Thoracic aorta (tissue), 2 donors: Measurements from ENCODE around the gene ABHD5. TPM values are rescaled to one million over a fixed set of nuclear protein-coding genes. Genes with fewer than 3 reads are reported as not detected.
A peak's percentile ranks its signal among the peaks of the same experiment; 100 is the strongest.

Experiments
- ATAC-seq: fragments of 150-250 bp; one replicate; pipeline ENCODE4 v1.8.0; 2017; ENCODE audit warnings: low read depth; ENCODE audit not compliant: insufficient number of reproducible peaks, low FRiP score
- DNase-seq: peaks from one replicate; pipeline ENCODE4 v3.0.0-alpha.2; 2020; ENCODE audit warnings: low spot score
- H3K27ac ChIP-seq, 2 donors: fragments of 200-600 bp; sonication (generic); 1 replicate in 1 of 2; 2 replicates in 1 of 2; pipeline ENCODE4 v1.5.1; 2016; ENCODE audit warnings: mild to moderate bottlenecking in 2 of 2, moderate library complexity in 2 of 2
- H3K27me3 ChIP-seq: fragments of 200-600 bp; sonication (generic); replicated peaks from 2 replicates; pipeline ENCODE4 v1.6.0; 2016; ENCODE audit warnings: mild to moderate bottlenecking; ENCODE audit not compliant: insufficient read depth
- H3K36me3 ChIP-seq: fragments of 200-600 bp; sonication (generic); one replicate; pipeline ENCODE4 v1.5.1; 2016
- H3K4me1 ChIP-seq, 2 donors: fragments of 200-600 bp; sonication (generic); 1 replicate in 1 of 2; 2 replicates in 1 of 2; pipeline versions ENCODE4 v1.5.1 to v1.6.0; 2016; ENCODE audit warnings: low read depth in 2 of 2, mild to moderate bottlenecking in 1 of 2; ENCODE audit not compliant: control insufficient read depth in 1 of 2
- H3K4me3 ChIP-seq: fragments of 200-600 bp; sonication (generic); 2 replicates; pipeline ENCODE4 v1.5.1; 2016; ENCODE audit warnings: mild to moderate bottlenecking
- H3K9me3 ChIP-seq: fragments of 200-600 bp; sonication (generic); 2 replicates; pipeline ENCODE4 v1.5.1; 2016
- total RNA-seq, 2 donors: library from RNA; depleted of rRNA; stranded (reverse); fragments of >200 nt; gene quantifications; one replicate each; pipeline versions ENCODE4 v1.1.0 to v1.2.3, GENCODE V29; 2016
- TF ChIP-seq, protein P1 (sequence below): fragments of 200-600 bp; sonication (generic); IDR thresholded peaks from one replicate; pipeline ENCODE4 v1.5.1; 2019; ENCODE audit warnings: antibody characterized with exemption

ABHD5 gene
- 10 to 100 TPM; 33.3 to 37.1 TPM for total RNA-seq

GRCh38 chr3:43690400-43691119 is at the start of gene ABHD5:
Gene ABHD5, plus strand, starts transcription at chr3:43690938. Its CDS starts 55 bp downstream, at chr3:43690993.
- H3K36me3 ChIP-seq = no peaks in the 10 kb centered on the region
- H3K27ac ChIP-seq = peak within 1 kb of the TSS; percentile 85 to 91
- TF ChIP-seq, protein P1, sequence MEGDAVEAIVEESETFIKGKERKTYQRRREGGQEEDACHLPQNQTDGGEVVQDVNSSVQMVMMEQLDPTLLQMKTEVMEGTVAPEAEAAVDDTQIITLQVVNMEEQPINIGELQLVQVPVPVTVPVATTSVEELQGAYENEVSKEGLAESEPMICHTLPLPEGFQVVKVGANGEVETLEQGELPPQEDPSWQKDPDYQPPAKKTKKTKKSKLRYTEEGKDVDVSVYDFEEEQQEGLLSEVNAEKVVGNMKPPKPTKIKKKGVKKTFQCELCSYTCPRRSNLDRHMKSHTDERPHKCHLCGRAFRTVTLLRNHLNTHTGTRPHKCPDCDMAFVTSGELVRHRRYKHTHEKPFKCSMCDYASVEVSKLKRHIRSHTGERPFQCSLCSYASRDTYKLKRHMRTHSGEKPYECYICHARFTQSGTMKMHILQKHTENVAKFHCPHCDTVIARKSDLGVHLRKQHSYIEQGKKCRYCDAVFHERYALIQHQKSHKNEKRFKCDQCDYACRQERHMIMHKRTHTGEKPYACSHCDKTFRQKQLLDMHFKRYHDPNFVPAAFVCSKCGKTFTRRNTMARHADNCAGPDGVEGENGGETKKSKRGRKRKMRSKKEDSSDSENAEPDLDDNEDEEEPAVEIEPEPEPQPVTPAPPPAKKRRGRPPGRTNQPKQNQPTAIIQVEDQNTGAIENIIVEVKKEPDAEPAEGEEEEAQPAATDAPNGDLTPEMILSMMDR = no peak
- peaks cover 2 to 30% of the 10 kb centered on the region in 2 donors for H3K4me1 ChIP-seq
- H3K27me3 ChIP-seq = no peaks in the 10 kb centered on the region
- H3K4me3 ChIP-seq = peak within 1 kb of the TSS; percentile 93
- ATAC-seq (peak; percentile 84), DNase-seq (peak; percentile 50)
- H3K9me3 ChIP-seq = no peaks in the 10 kb centered on the region

- Histone ChIP-seq H3K36me3 (no peaks in the 10 kb centered on the region), H3K9me3 (no peaks in the 10 kb centered on the region), H3K27me3 (no peaks in the 10 kb centered on the region), H3K4me1 (peaks cover 3 to 11% of the 10 kb centered on the region in 2 donors), H3K27ac (peak overlapping the region in 1 of 2 donors; percentile 12), H3K4me3 (no peak overlapping the region)
- TF ChIP-seq, protein P1 = no peak
- DNase-seq (no peak), ATAC-seq (peak; percentile 43)
Measured at GRCh38 chr3:43641306-43642114, 49.2 kb upstream of the ABHD5 start.

- Histone ChIP-seq H3K9me3 (no peaks in the 10 kb centered on the region), H3K4me1 (peaks cover 7 to 22% of the 10 kb centered on the region in 2 donors), H3K27me3 (no peaks in the 10 kb centered on the region), H3K36me3 (no peaks in the 10 kb centered on the region), H3K4me3 (no peak overlapping the region), H3K27ac (no peak overlapping the region)
- TF ChIP-seq, protein P1 = no peak
- DNase-seq = no peak
- no peak for ATAC-seq
Measured at GRCh38 chr3:43644443-43644842, 46.3 kb upstream of the ABHD5 start.

GRCh38 chr3:43647331-43648166 is 43.2 kb upstream of the ABHD5 start:
- peak overlapping the region in 1 of 2 donors; percentile 40 for H3K27ac ChIP-seq
- no peaks in the 10 kb centered on the region for H3K9me3 ChIP-seq
- TF ChIP-seq, protein P1 = no peak
- DNase-seq (no peak), ATAC-seq (no peak)
- H3K36me3 ChIP-seq = no peaks in the 10 kb centered on the region
- H3K27me3 ChIP-seq = no peaks in the 10 kb centered on the region
- peaks cover 3 to 11% of the 10 kb centered on the region in 2 donors for H3K4me1 ChIP-seq
- no peak overlapping the region for H3K4me3 ChIP-seq
